ENCODE data around the gene AP3B1.

GRCh38 chr5:78326930-78327329, 32.4 kb upstream of the AP3B1 start:
- TF ChIP-seq, protein P1, sequence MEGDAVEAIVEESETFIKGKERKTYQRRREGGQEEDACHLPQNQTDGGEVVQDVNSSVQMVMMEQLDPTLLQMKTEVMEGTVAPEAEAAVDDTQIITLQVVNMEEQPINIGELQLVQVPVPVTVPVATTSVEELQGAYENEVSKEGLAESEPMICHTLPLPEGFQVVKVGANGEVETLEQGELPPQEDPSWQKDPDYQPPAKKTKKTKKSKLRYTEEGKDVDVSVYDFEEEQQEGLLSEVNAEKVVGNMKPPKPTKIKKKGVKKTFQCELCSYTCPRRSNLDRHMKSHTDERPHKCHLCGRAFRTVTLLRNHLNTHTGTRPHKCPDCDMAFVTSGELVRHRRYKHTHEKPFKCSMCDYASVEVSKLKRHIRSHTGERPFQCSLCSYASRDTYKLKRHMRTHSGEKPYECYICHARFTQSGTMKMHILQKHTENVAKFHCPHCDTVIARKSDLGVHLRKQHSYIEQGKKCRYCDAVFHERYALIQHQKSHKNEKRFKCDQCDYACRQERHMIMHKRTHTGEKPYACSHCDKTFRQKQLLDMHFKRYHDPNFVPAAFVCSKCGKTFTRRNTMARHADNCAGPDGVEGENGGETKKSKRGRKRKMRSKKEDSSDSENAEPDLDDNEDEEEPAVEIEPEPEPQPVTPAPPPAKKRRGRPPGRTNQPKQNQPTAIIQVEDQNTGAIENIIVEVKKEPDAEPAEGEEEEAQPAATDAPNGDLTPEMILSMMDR (IDR thresholded peaks at IDR 0.05) = no peak
- TF ChIP-seq POLR2A (IDR thresholded peaks at IDR 0.05) = no peak
